GM21381 (cell line): ENCODE measurements around the gene SLC16A9.
A peak's percentile ranks its signal among the peaks of the same experiment; 100 is the strongest.
"Not testable (repeated sequence)": the region's sequence is repeated elsewhere in the genome, so short reads cannot be mapped to it uniquely, and the experiment has no call there.

Experiments
- ATAC-seq: cut with Tn5 transposase; IDR thresholded peaks from one replicate; pipeline ENCODE4 v1.9.1; 2021; ENCODE audit warnings: mild to moderate bottlenecking, moderate library complexity; ENCODE audit not compliant: unreplicated experiment

SLC16A9 gene

GRCh38 chr10:59709395-59710125 is at the start of gene SLC16A9:
Gene SLC16A9 (minus strand): TSS chr10:59709850. CDS start chr10:59684291, 25,559 bp downstream.
- ATAC-seq = peak; percentile 81

- no peak for ATAC-seq
Measured at GRCh38 chr10:59757966-59758365, 48.3 kb upstream of the SLC16A9 start.

GRCh38 chr10:59754951-59755350 is 45.3 kb upstream of the SLC16A9 start:
- no peak for ATAC-seq

- ATAC-seq = no peak
Measured at GRCh38 chr10:59753267-59753666, 43.6 kb upstream of the SLC16A9 start, which contains the start of gene MRLN. Gene MRLN (minus strand): TSS chr10:59753455.

- no peak for ATAC-seq
Measured at GRCh38 chr10:59752278-59752940, 42.8 kb upstream of the SLC16A9 start.

GRCh38 chr10:59750155-59750945 is 40.7 kb upstream of the SLC16A9 start:
- no peak for ATAC-seq

GRCh38 chr10:59748834-59749233 is 39.2 kb upstream of the SLC16A9 start:
- ATAC-seq = no peak

GRCh38 chr10:59745163-59745650 is 35.6 kb upstream of the SLC16A9 start:
- ATAC-seq = no peak

GRCh38 chr10:59744762-59745161 is 35.1 kb upstream of the SLC16A9 start:
- ATAC-seq = not testable (repeated sequence)

GRCh38 chr10:59744156-59744555 is 34.5 kb upstream of the SLC16A9 start:
- not testable (repeated sequence) for ATAC-seq

- no peak for ATAC-seq
Measured at GRCh38 chr10:59741583-59741982, 31.9 kb upstream of the SLC16A9 start.

GRCh38 chr10:59741048-59741447 is 31.4 kb upstream of the SLC16A9 start:
- no peak for ATAC-seq

- ATAC-seq = no peak
Measured at GRCh38 chr10:59736749-59737148, 27.1 kb upstream of the SLC16A9 start.

GRCh38 chr10:59735296-59735695 is 25.6 kb upstream of the SLC16A9 start:
- no peak for ATAC-seq

GRCh38 chr10:59734014-59734462 is 24.4 kb upstream of the SLC16A9 start:
- no peak for ATAC-seq

- ATAC-seq = not testable (repeated sequence)
Measured at GRCh38 chr10:59733321-59734013, 23.8 kb upstream of the SLC16A9 start.

GRCh38 chr10:59732849-59733248 is 23.2 kb upstream of the SLC16A9 start:
- not testable (repeated sequence) for ATAC-seq

GRCh38 chr10:59729167-59729566 is 19.5 kb upstream of the SLC16A9 start:
- ATAC-seq = not testable (repeated sequence)

- no peak for ATAC-seq
Measured at GRCh38 chr10:59724098-59724938, 14.7 kb upstream of the SLC16A9 start.

GRCh38 chr10:59720377-59720776 is 10.7 kb upstream of the SLC16A9 start:
- no peak for ATAC-seq
